CD14-positive monocyte (primary cell): ENCODE measurements around the gene TTLL4. TPM values are rescaled to one million over a fixed set of nuclear protein-coding genes. Genes with fewer than 3 reads are reported as not detected.

Experiments
- DNase-seq, 3 donors: peaks; one replicate each; pipeline ENCODE4 v3.0.0-alpha.2; 2011 to 2022
- H2AFZ ChIP-seq: 2 replicates; pipeline ENCODE4 v1.6.0; 2012; ENCODE audit warnings: mild to moderate bottlenecking, low read depth, low read length, inconsistent platforms; ENCODE audit not compliant: insufficient read depth, poor library complexity, severe bottlenecking
- H3K27ac ChIP-seq, 2 donors: 1 replicate in 1 of 2; 2 replicates in 1 of 2; pipeline ENCODE4 v1.5.1; 2012 to 2013; ENCODE audit warnings: low read length in 2 of 2, control low read depth in 1 of 2, inconsistent platforms in 1 of 2, low read depth in 1 of 2, mild to moderate bottlenecking in 1 of 2
- H3K27me3 ChIP-seq, 2 donors: one replicate each; pipeline versions ENCODE4 v1.6.0 to v1.6.1; 2011 to 2013; ENCODE audit warnings: low read length in 2 of 2; ENCODE audit not compliant: control insufficient read depth in 2 of 2, insufficient read depth in 2 of 2
- H3K36me3 ChIP-seq, 2 donors: replicated peaks in 1 of 2; 1 replicate in 1 of 2; 2 replicates in 1 of 2; pipeline versions ENCODE4 v1.5.1 to v1.6.1; 2012 to 2013; ENCODE audit warnings: low read length in 2 of 2, control low read depth in 1 of 2, inconsistent platforms in 1 of 2, mild to moderate bottlenecking in 1 of 2; ENCODE audit not compliant: insufficient read depth in 2 of 2, control insufficient read depth in 1 of 2
- H3K4me1 ChIP-seq, 2 donors: 1 replicate in 1 of 2; 2 replicates in 1 of 2; pipeline versions ENCODE4 v1.5.1 to v1.6.1; 2012 to 2013; ENCODE audit warnings: low read length in 2 of 2, control low read depth in 1 of 2, inconsistent platforms in 1 of 2, mild to moderate bottlenecking in 1 of 2, moderate library complexity in 1 of 2; ENCODE audit not compliant: insufficient read depth in 2 of 2, control insufficient read depth in 1 of 2
- H3K4me2 ChIP-seq: replicated peaks from 2 replicates; pipeline ENCODE3; 2012; ENCODE audit warnings: low read length, moderate library complexity, mild to moderate bottlenecking; ENCODE audit not compliant: poor library complexity, severe bottlenecking; ENCODE audit errors: extremely low read depth
- H3K4me3 ChIP-seq, 3 experiments: fragments of 200-600 bp in 1 of 3; sonication (generic) in 1 of 3; replicated peaks in 1 of 3; 1 replicate in 2 of 3; 2 replicates in 1 of 3; pipeline ENCODE4 v1.5.1; 2011 to 2013; ENCODE audit warnings: low read length in 3 of 3, mild to moderate bottlenecking in 3 of 3, control low read depth in 2 of 3, low read depth in 2 of 3, inconsistent platforms in 1 of 3, moderate library complexity in 1 of 3
- H3K79me2 ChIP-seq: 2 replicates; pipeline ENCODE4 v1.6.0; 2012; ENCODE audit warnings: mild to moderate bottlenecking, control low read depth, inconsistent platforms, low read length, moderate library complexity; ENCODE audit not compliant: insufficient read depth
- H3K9ac ChIP-seq: 2 replicates; pipeline ENCODE4 v1.6.0; 2017; ENCODE audit warnings: low read length, mild to moderate bottlenecking; ENCODE audit not compliant: insufficient read depth, poor library complexity, severe bottlenecking
- H3K9me3 ChIP-seq, 2 donors: replicated peaks in 1 of 2; 1 replicate in 1 of 2; 2 replicates in 1 of 2; pipeline versions ENCODE4 v1.5.1 to v1.6.1; 2012 to 2013; ENCODE audit warnings: low read length in 2 of 2, control low read depth in 1 of 2; ENCODE audit not compliant: control insufficient read depth in 1 of 2, insufficient read depth in 1 of 2
- H4K20me1 ChIP-seq: 2 replicates; pipeline ENCODE4 v1.6.0; 2012; ENCODE audit warnings: mild to moderate bottlenecking, low read length, control low read depth, moderate library complexity; ENCODE audit not compliant: insufficient read depth
- H3K27ac Mint-ChIP-seq, 7 donors: one replicate each; pipeline ENCODE4 v1.8.0; 2020; ENCODE audit warnings: mild to moderate bottlenecking in 7 of 7, mixed read lengths in 7 of 7, moderate library complexity in 6 of 7, inconsistent platforms in 2 of 7
- H3K27me3 Mint-ChIP-seq, 3 donors: one replicate each; pipeline ENCODE4 v1.8.0; 2021 to 2022; ENCODE audit warnings: low read depth in 3 of 3, mild to moderate bottlenecking in 3 of 3, mixed read lengths in 3 of 3, moderate library complexity in 3 of 3, inconsistent platforms in 1 of 3
- H3K36me3 Mint-ChIP-seq, 2 donors: one replicate each; pipeline ENCODE4 v1.8.0; 2020; ENCODE audit warnings: mixed read lengths in 2 of 2, inconsistent platforms in 1 of 2, mild to moderate bottlenecking in 1 of 2
- H3K4me1 Mint-ChIP-seq: one replicate; pipeline ENCODE4 v1.8.0; 2020; ENCODE audit warnings: mild to moderate bottlenecking, mixed read lengths
- H3K4me3 Mint-ChIP-seq, 2 donors: one replicate each; pipeline ENCODE4 v1.8.0; 2020; ENCODE audit warnings: mild to moderate bottlenecking in 2 of 2, mixed read lengths in 2 of 2, moderate library complexity in 1 of 2
- H3K9me3 Mint-ChIP-seq, 7 donors: one replicate each; pipeline ENCODE4 v1.8.0; 2020 to 2022; ENCODE audit warnings: mixed read lengths in 7 of 7, mild to moderate bottlenecking in 6 of 7, moderate library complexity in 6 of 7, inconsistent platforms in 2 of 7
- CTCF ChIP-seq: fragments of 200-600 bp; IDR thresholded peaks from one replicate; pipeline ENCODE4 v1.8.0; 2022; ENCODE audit warnings: antibody characterized with exemption, mild to moderate bottlenecking
- WGBS: methylation state at CpG from one replicate; pipeline ENCODE4 v1.1.5; 2013; ENCODE audit warnings: missing lambda C conversion rate; ENCODE audit not compliant: insufficient coverage; 5-methylcytosine and 5-hydroxymethylcytosine counted together
- intact Hi-C, 2 donors: fragments of 100-400 bp; cut with micrococcal nuclease; formaldehyde crosslinking; loops; one replicate each; pipeline versions ENCODE4 v1.15.0 to v1.15.1; 2023
- polyA plus RNA-seq, 3 donors: library from polyadenylated mRNA; depleted of rRNA in 1 of 3; unstranded in 2 of 3; stranded (reverse) in 1 of 3; fragments of 300-500 nt in 2 of 3; fragments of >200 nt in 1 of 3; fragmentation: Illumina TruSeq in 2 of 3; gene quantifications; 1 replicate in 2 of 3; 2 replicates in 1 of 3; pipeline ENCODE4 v1.2.3, GENCODE V29; 2012 to 2021

TTLL4 gene
- polyA plus RNA-seq, 3 donors = 13.5 to 90.2 (median 16.3) TPM

- H3K36me3 Mint-ChIP-seq = peaks cover 22 to 26% of the 10 kb centered on the region in 2 donors
- no peaks in the 10 kb centered on the region for H3K27me3 Mint-ChIP-seq
- Histone ChIP-seq H3K79me2 (no peaks in the 10 kb centered on the region), H3K9me3 (no peaks in the 10 kb centered on the region), H3K27me3 (no peaks in the 10 kb centered on the region), H4K20me1 (no peaks in the 10 kb centered on the region), H3K27ac (no peak overlapping the region), H2AFZ (no peak overlapping the region), H3K4me2 (no peak overlapping the region), H3K9ac (no peak overlapping the region), H3K36me3 (peaks cover 0 to 12% of the 10 kb centered on the region in 2 donors), H3K4me3 (no peak overlapping the region), H3K4me1 (peaks cover 4% of the 10 kb centered on the region in 2 donors)
- H3K9me3 Mint-ChIP-seq = no peaks in the 10 kb centered on the region
- WGBS = 80% methylated on average over 1 of the region's 3 CpGs
- DNase-seq = no peak
- intact Hi-C loops = no loop called here
- H3K27ac Mint-ChIP-seq = no peak overlapping the region
- H3K4me1 Mint-ChIP-seq = peaks cover 7% of the 10 kb centered on the region
- TF ChIP-seq CTCF = no peak
- H3K4me3 Mint-ChIP-seq = no peak overlapping the region
These were observed 16.1 kb upstream of the TTLL4 start for GRCh38 chr2:218694405-218695145.

- Histone ChIP-seq H3K9me3 (no peaks in the 10 kb centered on the region), H4K20me1 (no peaks in the 10 kb centered on the region), H3K27me3 (no peaks in the 10 kb centered on the region), H3K4me2 (no peak overlapping the region), H3K36me3 (no peaks in the 10 kb centered on the region), H3K4me1 (peaks cover 6 to 8% of the 10 kb centered on the region in 2 donors), H3K27ac (no peak overlapping the region), H3K9ac (no peak overlapping the region), H3K4me3 (no peak overlapping the region), H3K79me2 (no peaks in the 10 kb centered on the region), H2AFZ (no peak overlapping the region)
- H3K36me3 Mint-ChIP-seq = peaks cover 5% of the 10 kb centered on the region in 2 donors
- whole genome bisulfite sequencing = 92% methylated on average over 6 of the region's 8 CpGs
- no peak overlapping the region for H3K27ac Mint-ChIP-seq
- no peak overlapping the region for H3K4me3 Mint-ChIP-seq
- no peak for DNase-seq
- intact Hi-C loops = no loop called here
- H3K9me3 Mint-ChIP-seq = no peaks in the 10 kb centered on the region
- TF ChIP-seq CTCF = no peak
- H3K4me1 Mint-ChIP-seq = peaks cover 9% of the 10 kb centered on the region
- H3K27me3 Mint-ChIP-seq = peaks cover 0 to 1% (median 0%) of the 10 kb centered on the region in 3 donors
These were observed 11.8 kb upstream of the TTLL4 start for GRCh38 chr2:218698885-218699284.
